HG03469 (cell line): ENCODE results near the gene PTPRT.

Source experiments
- ATAC-seq: cut with Tn5 transposase; IDR thresholded peaks from one replicate; pipeline ENCODE4 v1.9.1; 2021; ENCODE audit warnings: mild to moderate bottlenecking, moderate library complexity, moderate number of reproducible peaks; ENCODE audit not compliant: unreplicated experiment

The PTPRT gene

DNA sequence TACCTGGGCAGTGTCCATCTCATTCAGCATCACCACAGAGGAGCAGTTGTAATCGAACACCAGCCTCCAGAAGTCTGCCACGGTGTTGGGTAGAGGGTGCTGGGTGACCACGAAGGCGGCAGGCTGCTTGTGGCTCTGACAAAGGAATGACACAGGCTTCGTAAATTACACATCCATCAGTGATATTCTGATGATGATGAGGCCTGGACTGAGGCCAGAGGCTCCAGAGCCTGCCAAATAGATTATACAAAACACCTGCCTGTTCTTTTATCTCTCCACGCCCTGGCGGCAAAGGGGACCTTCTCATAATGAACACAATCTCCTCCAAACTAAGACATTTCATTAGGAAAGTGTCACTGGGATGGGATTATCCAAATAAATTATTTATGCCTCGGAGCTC is 1091.3 kb downstream of the PTPRT start:
- ATAC-seq, result no peak

DNA sequence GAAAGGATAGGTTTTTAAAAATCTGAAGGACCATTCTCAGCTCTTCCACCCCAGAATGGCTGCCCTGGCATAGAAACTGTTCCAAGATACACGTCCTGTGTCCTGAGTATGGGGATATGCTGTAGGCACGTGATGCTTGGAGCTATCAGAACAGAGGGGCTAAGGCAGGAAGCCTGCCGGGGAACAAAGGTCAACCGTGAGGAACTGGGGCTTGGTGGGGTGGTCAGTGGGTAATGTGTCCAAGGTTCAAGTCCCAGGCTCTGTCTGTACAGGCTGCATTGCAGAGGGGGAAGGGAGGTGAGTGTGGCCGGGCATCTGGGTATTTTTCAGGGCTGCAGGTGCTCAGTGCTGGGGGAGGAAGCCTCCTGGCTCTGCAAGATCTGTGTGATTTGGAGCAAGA is 1092.0 kb downstream of the PTPRT start:
- ATAC-seq, result no peak

DNA sequence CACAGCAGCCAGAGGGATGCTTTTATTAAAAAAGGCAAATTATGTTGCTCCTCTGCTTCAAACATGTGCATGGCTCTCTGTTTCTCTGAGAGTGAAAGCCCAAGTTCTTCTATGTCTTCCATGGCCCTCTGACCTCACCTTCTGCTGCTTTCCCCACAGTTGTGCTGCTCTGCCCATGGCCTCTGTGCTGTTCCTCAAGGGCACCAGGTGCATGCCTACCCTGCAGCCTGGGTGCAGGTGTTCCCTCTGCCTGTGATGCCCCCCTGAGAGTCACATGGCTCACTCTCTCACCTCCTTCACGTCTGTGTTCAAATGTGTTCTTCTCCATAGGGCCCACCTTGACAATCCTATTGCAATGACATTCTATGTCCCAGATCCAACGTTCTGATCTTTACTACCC is 1094.5 kb downstream of the PTPRT start:
- no peak for ATAC-seq

DNA sequence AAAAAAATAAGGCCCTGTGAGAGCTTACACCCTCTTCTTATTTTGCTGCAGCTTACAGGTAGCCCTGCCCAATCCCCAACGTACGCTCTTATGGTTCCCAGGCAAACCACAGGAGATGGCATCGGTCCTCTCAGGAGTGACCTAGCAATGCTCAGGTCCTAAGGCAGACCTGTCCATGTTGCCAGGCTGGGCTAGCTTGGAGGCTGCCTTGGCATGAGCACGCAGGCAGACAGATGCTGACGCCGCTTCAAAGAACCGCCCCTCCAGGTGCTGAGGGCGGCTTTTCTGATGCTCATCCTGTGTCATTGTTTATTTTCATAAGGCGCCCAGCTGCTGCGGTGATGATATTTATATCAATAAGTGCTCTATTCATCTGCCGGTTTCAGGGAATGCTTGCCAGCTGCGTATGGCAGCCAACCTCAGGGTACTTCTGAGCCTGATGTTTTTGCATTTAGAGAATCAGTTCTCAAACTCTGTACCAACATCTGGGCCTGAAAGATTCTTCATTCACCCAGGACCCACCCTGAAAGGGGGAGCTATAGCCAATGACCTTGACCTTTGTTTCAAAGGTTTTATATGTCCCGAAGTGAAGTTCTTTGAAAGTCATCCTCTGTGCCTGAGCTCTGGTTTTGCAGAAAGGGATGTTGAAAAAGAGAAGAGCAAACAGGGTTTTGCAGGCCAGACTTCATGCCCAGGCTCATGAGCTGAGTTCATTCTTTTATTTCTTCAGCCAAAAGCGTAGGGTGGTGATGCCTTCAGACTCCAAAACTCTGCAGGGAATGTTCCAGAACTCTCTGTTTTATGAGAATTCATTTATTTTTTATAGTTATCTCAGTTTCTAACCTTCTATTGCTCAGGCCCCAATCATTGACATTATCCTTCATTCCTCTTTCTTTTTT is 1095.9 kb downstream of the PTPRT start:
- no peak for ATAC-seq

DNA sequence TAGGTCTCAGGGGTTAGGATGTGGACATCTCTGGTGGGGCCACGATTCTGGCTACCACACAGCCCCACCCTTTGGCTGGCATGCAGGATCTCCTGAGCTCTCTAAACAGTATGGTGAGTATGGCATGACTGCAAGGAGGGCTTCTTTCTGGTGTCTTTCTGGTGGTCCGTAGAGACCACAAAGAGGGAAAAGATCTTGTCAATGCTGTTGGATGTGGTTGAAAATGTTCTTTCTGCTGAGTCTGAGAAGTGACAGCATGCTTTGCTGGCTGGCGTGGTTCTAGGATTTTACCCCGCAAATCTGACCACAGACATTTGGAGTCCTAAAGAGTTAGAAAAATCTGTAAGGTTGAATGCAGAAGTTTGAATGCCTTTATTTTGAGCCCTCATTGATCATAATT is 1096.7 kb downstream of the PTPRT start:
- no peak for ATAC-seq

DNA sequence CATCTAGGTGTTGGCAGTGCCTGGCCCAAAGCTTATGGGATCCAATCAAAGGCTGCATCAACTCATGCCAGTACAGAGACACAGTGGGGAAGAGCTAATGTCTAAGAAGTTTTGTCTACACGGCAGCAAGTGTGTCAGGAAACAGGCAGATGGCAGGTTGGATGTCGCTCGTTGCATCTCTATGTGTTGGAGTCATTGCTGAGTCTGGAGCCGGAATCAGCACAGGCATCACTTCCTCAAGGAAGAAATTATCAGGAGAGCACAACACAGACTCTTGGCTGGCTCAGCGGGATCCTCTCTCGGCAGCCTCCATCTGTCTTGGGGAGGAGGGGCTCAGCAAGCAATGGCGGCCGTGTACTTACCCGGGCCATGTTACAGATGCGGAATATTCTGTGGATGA is 1104.3 kb downstream of the PTPRT start:
- no peak for ATAC-seq

DNA sequence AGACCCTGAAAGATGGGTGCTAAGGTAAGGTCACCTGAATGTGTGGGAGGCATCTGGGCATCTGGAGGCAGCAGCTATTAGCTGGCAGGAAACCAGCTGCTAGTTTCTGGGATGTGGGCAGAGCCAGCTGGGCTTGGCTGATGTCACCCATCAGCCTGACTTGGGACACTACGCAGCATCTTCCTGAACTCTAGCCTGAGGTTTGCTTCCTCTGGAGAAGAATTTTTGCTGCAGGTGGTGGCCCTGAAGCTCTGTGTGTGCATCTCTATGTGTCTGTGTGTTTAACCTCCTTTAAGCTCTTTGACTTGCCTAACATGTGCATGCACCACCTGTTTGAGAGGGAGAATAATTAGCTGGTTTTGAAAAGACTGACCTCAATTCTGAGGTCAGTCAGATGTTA is 1106.4 kb downstream of the PTPRT start:
- no peak for ATAC-seq

DNA sequence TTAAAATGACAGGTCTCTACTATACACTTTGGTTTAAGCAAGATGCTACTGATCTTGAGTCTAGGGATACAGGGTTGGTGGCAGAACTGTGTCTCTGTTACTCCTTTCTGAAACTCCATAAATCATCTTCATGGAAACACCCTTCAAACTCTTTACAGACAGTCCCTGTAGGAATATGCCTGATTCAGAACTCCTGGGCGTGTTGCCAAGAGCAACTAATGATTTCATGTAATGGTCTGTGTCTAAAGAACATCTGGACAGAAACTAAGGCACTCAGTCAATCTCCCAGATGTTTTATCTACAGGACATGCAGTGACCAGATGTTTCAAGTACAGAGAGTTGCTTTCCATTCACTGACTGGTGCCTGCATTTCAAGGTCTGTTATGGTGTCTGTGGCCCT is 1107.1 kb downstream of the PTPRT start:
- no peak for ATAC-seq

DNA sequence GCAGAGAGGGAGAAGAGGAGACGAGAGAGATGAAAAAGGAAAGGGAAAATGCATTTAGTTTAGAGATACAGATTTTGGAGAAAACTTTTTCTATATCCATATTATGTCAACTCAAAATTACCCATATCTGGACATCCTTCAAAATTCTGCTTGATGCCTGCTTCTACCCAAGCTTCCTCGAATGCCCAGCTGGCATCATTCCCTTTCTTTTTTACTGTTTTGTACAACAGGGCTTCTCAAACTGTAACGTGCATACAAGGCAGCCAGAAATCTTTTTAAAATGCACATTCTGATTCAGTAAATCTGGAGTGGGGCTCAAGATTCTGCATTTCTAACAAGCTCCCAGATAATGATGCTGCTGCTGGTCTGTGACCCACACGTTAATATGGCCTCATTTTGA is 1108.8 kb downstream of the PTPRT start:
- ATAC-seq, result no peak

DNA sequence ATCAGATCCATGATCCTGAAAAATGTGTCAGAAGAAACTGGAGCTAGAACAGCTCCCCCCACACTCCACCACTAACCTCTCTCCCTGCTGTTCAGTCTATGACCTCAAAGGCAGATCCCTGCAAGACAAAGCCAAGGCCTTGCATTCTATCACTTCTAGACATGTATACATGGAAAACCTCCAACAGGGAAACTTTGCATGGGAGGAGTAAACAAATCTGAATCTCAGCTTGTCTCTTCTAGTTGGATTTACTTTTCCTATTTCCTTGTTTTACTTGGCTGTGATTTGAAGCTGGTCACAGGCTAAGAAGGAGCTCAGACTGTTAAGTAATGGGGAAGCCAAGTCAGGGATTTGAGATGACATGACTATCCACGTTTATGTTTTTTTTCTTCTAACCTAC is 1114.8 kb downstream of the PTPRT start:
- no peak for ATAC-seq

DNA sequence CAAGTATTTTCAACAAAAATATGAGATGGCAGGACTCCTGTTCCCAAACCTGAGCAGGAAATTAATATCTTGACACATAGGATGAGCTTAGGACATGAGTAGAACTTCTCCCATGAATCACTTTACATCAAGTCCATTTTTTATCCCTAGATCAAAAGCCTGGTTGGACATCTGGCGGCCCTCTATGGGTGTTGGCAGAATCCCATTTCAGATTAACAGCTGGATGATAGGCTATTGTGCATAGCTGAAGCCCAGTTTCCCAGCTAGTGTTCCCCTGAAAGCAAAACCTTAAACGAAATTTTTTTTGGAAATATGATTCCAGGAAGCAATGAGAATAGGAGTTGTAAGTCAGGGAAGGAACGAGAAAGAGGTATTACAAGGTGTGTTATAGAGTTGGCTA is 1122.1 kb downstream of the PTPRT start:
- ATAC-seq, result no peak

DNA sequence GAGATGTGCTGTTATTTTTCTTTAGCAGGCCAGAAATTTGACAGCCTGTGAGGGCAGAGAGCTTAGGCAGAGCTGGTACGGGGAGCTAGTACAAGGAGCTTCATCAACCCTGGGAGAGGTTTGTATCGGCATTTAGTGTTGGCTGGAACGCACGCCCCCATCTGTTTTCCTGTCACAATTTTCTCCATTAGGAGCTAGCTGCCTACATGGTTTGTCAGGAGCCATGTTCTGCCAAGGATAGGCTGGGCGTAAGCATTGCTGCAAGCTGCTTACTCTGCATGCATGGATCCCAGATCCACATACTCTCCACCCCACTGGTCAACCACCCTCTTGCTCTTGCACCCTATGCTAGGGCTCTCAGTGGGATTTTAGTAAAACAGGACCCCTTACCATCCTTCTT is 1122.5 kb downstream of the PTPRT start:
- no peak for ATAC-seq

DNA sequence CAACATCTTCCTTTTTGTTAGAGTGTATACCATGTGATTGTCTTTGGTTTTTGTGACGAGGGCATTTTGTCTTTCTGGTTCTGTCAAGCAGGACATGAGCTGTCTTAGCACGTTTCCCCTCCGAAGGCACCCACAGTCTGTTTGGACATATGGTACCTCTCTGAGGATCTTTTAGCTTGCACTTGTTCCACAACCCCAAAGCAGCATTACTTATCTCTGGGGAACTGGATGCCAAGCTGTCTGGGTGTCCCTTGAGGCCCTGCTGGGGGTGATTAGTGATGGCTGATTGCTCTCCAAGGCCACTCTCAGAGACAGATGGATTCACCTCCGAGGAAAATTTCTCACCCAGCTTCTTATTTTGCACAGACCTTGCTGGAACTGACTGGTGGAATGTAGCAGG is 1126.6 kb downstream of the PTPRT start:
- no peak for ATAC-seq

DNA sequence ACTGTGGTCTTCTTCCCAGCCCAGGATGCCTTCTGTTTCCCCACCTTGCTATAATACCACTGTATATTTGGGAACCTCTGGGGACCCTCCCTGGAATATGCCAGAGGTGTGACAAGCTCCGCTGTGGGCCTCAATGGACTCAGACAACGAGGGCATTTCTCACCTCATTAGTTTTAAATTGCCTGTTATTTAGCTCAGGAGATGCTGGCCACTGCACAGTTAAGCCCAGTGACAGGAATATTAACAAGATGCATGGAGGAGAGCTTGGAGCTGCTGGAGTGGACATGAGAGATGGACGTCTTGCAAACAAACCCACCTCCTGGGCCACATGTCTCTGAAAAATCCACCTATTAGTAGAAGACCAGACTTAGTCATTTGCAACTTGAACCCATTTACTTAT is 1136.4 kb downstream of the PTPRT start:
- no peak for ATAC-seq

DNA sequence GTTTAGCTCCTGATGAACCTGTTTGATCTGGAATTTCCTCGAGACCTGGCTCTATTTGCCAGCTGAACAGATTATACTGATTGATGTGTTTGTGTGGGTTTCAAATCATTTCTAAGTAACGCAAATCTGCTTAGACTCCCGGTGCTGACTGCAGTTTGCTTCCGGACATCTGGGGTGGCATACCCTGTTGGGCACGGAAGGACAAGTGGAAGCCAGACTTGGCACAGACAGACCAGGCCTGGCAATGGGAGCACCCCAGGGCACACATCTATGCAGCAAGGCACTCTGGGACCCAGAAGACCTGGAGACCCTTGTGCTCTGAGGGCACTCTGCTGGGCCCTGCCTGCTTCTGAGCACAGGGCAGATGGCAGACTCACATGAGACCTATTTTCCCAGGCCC is 1137.8 kb downstream of the PTPRT start:
- no peak for ATAC-seq

DNA sequence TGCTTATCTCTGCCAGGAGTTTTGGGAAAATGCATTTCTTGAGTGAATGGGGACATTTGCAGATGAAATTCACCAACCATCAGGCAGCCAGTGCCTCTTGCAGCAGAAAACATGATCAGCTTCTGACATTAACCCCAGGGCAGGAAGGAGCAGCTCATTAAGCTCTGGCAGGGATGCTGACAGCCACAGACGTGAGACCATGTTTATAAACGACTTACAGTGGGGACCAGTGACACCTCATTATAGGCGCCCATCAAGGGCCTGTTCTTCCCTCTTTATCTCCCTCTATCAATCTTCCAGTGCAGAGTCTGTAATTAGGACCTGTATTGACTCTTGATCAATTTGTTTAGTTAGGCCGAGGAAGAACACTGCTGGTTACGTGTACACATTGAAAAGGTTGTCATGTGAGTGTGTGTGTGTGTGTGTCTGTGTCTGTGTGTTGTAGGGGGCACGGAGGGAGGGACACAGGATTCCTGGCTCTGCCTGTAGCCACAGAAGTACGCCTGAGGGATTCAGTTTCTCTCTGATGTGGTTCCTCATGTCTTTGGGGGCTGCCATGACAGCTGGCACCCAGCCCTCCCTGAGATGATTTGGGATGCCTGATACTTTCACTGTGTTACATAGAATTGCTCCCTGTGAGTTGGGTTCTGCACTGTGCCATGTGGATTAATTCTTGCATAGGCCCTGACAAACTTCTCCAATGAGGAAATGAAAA is 1143.2 kb downstream of the PTPRT start:
- no peak for ATAC-seq

DNA sequence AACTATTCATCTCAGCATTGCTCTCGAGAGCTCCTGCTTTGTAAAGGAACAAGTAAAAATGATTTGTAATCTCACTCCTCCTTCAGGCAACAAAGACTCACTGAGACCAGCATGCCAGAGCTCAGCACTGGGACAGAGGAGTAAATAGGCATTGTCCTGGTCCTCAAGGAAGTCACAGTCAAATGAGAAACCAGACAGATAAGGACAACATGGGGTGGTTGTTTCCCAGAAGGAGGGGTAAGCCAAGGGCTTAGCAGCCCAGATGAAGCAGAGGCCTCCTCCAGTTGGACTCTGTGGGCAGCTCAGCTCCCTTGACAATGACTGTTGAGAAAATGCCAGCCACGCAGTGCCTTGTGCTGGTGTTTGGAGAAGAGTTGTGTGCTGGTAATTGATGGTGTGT is 1145.8 kb downstream of the PTPRT start:
- no peak for ATAC-seq

DNA sequence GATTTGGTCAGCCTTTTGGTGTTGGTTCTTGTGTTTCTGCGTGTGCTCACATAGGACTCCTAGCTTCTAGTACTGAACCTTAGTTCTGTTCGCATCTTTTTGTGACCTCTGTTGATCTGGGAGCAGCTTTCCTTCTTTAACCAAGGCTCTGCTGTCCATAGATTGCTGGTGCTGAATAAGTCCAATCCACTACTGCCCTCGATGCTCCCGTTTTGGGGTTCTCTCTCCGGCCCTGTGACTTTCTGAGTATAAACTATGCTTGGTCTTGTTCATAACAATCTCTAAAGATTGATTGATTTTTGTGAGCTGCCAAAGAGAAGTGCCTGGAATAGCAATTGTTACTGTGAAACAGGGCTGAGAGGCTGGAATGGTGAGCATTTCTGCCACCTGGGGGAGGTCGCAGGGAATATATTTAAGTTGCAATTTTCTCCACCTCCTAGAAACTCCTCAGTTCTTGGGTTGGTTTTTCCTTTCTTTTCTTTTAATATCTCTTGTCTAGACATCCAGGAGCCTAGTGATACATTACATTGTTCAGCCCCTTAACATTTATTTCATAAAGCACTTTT is 1148.6 kb downstream of the PTPRT start:
- no peak for ATAC-seq

DNA sequence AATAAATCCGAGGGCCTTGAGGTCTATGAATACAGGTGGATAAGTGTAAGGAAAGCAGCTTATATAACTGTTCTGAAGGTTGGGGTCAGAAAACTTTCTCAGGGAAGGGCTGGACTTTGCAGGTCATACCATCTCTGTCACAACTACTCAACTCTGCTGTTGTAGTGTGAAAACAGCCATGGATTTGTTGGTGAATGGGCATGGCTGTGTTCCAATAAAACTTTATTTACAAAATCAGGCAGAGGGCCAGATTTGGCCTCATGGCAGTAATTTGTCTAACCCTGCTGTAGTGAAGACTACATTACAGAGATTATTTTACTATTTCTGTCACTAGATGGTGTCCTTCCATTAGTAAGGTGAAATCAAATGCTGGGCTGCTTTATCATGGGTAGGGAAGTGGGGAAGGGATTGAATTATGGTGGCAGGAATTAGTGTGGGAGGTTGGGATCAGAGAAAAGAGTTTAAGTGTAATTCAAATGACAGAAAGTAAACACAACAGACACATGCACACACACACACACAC is 1161.9 kb downstream of the PTPRT start:
- ATAC-seq, result no peak

DNA sequence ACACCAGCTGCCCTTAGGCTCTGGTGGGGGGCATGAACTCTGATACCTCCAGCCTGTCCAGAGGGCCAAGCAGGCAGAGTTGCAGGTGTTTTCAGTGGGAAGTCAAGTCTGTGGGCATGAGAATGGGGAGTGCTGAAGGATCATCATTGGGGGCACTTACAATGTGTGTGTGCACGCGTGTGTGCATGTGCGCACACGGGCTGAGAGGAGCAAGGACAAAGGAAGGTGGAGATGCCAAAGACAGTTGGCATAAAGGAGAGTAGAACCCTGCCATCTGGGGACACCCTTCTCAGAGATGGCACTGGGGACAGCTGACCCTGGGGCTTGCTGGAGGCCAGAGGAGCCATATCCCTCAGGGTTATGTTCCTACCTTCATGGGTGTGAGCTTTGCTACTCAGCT is 1163.1 kb downstream of the PTPRT start:
- ATAC-seq, result no peak

DNA sequence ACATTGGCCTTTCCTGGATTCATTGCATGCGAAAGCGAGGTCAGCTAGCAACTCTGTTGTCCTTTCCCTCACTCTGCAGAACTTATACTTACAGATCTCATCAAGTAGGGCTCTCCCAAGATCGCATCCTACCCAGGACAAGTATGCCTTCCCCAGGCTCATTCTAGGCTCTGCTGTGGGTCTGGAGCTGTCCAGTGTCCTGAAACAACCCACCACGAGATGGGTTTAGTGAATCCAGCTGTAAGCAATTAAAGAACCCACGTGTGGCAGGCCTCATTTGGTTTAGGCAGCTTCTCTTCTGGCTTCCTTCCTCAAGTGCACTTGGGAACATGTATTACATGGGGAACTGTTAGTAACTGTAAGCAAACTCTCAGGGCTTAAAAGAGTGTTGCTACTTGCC is 1165.1 kb downstream of the PTPRT start:
- ATAC-seq, result no peak
